Measurements from ENCODE around the gene GNAQ. TPM values are rescaled to one million over a fixed set of nuclear protein-coding genes. Genes with fewer than 3 reads are reported as not detected.

GNAQ gene
- total and polyA plus RNA-seq, 4 donors = 6.8 to 19.6 (median 12.6) TPM

DNA sequence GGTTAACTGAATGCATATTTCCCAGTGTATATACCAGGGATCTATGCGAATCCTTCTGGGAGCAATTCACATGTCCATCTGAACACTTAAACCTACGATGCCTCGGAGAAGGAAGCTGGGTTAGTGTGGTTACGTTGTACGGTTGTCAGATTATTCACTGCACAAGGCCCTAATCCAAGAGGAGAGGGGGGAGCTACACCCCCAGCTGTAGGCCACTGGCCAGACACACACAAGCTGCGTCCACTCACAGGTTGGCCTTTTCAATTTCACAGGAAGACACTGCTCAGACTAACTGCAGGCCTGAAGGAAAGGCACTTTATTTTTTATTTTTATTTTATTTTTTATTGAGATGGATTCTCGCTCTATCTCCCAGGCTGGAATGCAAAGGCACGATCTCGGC, 199.0 kb downstream of the GNAQ start:
- no peaks in the 10 kb centered on the region for H3K27me3 ChIP-seq (ENCODE audit: control insufficient read depth in 4 of 4, insufficient read depth in 4 of 4, low read length in 3 of 4)
- TF ChIP-seq SP1 (IDR thresholded peaks at IDR 0.05) = no peak
- TF ChIP-seq FOXA2 (IDR thresholded peaks at IDR 0.05) = no peak
- TF ChIP-seq, protein P1, sequence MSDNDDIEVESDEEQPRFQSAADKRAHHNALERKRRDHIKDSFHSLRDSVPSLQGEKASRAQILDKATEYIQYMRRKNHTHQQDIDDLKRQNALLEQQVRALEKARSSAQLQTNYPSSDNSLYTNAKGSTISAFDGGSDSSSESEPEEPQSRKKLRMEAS (IDR thresholded peaks at IDR 0.05) = no peak
- TF ChIP-seq JUND (IDR thresholded peaks at IDR 0.05) = no peak
- no peak for TF ChIP-seq RAD21 (IDR thresholded peaks at IDR 0.05)
- TF ChIP-seq EGR1 (IDR thresholded peaks at IDR 0.05; ENCODE audit: low read depth in 2 of 2) = no peak
- no peak for TF ChIP-seq GABPA (IDR thresholded peaks at IDR 0.05 in 1 of 2, conservative IDR thresholded peaks at IDR 0.05 in 1 of 2)
- no peak for TF ChIP-seq FOXA1 (IDR thresholded peaks at IDR 0.05)
- no peak for TF ChIP-seq YY1 (IDR thresholded peaks at IDR 0.05)
- TF ChIP-seq, protein P2, sequence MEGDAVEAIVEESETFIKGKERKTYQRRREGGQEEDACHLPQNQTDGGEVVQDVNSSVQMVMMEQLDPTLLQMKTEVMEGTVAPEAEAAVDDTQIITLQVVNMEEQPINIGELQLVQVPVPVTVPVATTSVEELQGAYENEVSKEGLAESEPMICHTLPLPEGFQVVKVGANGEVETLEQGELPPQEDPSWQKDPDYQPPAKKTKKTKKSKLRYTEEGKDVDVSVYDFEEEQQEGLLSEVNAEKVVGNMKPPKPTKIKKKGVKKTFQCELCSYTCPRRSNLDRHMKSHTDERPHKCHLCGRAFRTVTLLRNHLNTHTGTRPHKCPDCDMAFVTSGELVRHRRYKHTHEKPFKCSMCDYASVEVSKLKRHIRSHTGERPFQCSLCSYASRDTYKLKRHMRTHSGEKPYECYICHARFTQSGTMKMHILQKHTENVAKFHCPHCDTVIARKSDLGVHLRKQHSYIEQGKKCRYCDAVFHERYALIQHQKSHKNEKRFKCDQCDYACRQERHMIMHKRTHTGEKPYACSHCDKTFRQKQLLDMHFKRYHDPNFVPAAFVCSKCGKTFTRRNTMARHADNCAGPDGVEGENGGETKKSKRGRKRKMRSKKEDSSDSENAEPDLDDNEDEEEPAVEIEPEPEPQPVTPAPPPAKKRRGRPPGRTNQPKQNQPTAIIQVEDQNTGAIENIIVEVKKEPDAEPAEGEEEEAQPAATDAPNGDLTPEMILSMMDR (IDR thresholded peaks at IDR 0.05; ENCODE audit: low read depth, low read length, missing input control) = no peak
- TF ChIP-seq, protein P3, sequence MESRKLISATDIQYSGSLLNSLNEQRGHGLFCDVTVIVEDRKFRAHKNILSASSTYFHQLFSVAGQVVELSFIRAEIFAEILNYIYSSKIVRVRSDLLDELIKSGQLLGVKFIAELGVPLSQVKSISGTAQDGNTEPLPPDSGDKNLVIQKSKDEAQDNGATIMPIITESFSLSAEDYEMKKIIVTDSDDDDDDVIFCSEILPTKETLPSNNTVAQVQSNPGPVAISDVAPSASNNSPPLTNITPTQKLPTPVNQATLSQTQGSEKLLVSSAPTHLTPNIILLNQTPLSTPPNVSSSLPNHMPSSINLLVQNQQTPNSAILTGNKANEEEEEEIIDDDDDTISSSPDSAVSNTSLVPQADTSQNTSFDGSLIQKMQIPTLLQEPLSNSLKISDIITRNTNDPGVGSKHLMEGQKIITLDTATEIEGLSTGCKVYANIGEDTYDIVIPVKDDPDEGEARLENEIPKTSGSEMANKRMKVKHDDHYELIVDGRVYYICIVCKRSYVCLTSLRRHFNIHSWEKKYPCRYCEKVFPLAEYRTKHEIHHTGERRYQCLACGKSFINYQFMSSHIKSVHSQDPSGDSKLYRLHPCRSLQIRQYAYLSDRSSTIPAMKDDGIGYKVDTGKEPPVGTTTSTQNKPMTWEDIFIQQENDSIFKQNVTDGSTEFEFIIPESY (IDR thresholded peaks at IDR 0.05) = no peak
- no peak for TF ChIP-seq TAF1 (conservative IDR thresholded peaks at IDR 0.05)
- no peak for TF ChIP-seq HNF4G (IDR thresholded peaks at IDR 0.05)
- TF ChIP-seq, protein P4, sequence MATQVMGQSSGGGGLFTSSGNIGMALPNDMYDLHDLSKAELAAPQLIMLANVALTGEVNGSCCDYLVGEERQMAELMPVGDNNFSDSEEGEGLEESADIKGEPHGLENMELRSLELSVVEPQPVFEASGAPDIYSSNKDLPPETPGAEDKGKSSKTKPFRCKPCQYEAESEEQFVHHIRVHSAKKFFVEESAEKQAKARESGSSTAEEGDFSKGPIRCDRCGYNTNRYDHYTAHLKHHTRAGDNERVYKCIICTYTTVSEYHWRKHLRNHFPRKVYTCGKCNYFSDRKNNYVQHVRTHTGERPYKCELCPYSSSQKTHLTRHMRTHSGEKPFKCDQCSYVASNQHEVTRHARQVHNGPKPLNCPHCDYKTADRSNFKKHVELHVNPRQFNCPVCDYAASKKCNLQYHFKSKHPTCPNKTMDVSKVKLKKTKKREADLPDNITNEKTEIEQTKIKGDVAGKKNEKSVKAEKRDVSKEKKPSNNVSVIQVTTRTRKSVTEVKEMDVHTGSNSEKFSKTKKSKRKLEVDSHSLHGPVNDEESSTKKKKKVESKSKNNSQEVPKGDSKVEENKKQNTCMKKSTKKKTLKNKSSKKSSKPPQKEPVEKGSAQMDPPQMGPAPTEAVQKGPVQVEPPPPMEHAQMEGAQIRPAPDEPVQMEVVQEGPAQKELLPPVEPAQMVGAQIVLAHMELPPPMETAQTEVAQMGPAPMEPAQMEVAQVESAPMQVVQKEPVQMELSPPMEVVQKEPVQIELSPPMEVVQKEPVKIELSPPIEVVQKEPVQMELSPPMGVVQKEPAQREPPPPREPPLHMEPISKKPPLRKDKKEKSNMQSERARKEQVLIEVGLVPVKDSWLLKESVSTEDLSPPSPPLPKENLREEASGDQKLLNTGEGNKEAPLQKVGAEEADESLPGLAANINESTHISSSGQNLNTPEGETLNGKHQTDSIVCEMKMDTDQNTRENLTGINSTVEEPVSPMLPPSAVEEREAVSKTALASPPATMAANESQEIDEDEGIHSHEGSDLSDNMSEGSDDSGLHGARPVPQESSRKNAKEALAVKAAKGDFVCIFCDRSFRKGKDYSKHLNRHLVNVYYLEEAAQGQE (IDR thresholded peaks at IDR 0.05) = no peak
- no peak for TF ChIP-seq HNF4A (conservative IDR thresholded peaks at IDR 0.05)
- TF ChIP-seq NR2F2 (IDR thresholded peaks at IDR 0.05) = no peak
- no peak overlapping the region for H3K4me3 ChIP-seq (ENCODE audit: low read depth in 1 of 3, low read length in 3 of 3)
- H3K9me3 ChIP-seq (ENCODE audit: control insufficient read depth in 4 of 4, low read length in 3 of 4) = no peaks in the 10 kb centered on the region
- H3K4me1 ChIP-seq (ENCODE audit: control insufficient read depth in 4 of 4, insufficient read depth in 4 of 4, low read length in 3 of 4) = peaks cover 0 to 3% (median 0%) of the 10 kb centered on the region in 4 donors
- no peak overlapping the region for H3K9ac ChIP-seq (ENCODE audit: low read depth in 1 of 2, low read length in 2 of 2)
- no peak overlapping the region for H3K27ac ChIP-seq (ENCODE audit: low read depth in 1 of 2, low read length in 2 of 2)
- no peak for DNase-seq (ENCODE audit: low spot score)
- H3K36me3 ChIP-seq (ENCODE audit: control insufficient read depth in 4 of 4, insufficient read depth in 3 of 4, low read depth in 1 of 4, low read length in 3 of 4) = peaks cover 0 to 2% (median 0%) of the 10 kb centered on the region in 4 donors
- 91% methylated on average over 9 of the region's 9 CpGs for WGBS

DNA sequence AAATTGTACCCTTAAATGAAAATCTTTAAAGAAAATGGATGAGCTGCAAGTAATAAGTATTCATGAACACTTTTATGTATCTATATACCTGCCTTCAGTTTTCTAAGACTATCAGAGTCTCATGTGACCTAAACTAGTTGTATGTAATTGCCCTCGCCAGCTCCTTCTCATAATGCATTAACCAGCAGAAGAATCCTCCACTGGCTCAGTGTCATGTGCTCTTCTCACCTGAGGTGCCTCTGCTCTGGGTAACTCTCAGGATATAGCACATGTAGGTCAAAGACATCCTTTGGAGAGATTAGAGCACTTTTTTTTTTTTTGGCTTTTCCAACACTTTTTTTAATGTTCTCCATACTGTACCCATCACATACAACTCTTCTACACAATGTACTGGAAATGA, 199.8 kb downstream of the GNAQ start:
- DNase-seq (ENCODE audit: low spot score) = no peak
- Histone ChIP-seq H3K36me3 (ENCODE audit: control insufficient read depth in 4 of 4, insufficient read depth in 3 of 4, low read depth in 1 of 4, low read length in 3 of 4) (peaks cover 0 to 2% (median 0%) of the 10 kb centered on the region in 4 donors), H3K4me3 (ENCODE audit: low read depth in 1 of 3, low read length in 3 of 3) (no peak overlapping the region), H3K4me1 (ENCODE audit: control insufficient read depth in 4 of 4, insufficient read depth in 4 of 4, low read length in 3 of 4) (no peaks in the 10 kb centered on the region), H3K9ac (ENCODE audit: low read depth in 1 of 2, low read length in 2 of 2) (no peak overlapping the region), H3K27me3 (ENCODE audit: control insufficient read depth in 4 of 4, insufficient read depth in 4 of 4, low read length in 3 of 4) (no peaks in the 10 kb centered on the region), H3K9me3 (ENCODE audit: control insufficient read depth in 4 of 4, low read length in 3 of 4) (no peaks in the 10 kb centered on the region), H3K27ac (ENCODE audit: low read depth in 1 of 2, low read length in 2 of 2) (no peak overlapping the region)
- WGBS = 97% methylated on average over 1 of the region's 1 CpG
- TF ChIP-seq TAF1 (conservative IDR thresholded peaks at IDR 0.05) (no peak), HNF4G (IDR thresholded peaks at IDR 0.05) (no peak)
- TF ChIP-seq, protein P4 (IDR thresholded peaks at IDR 0.05) = no peak
